Upper lobe of right lung (tissue), 1 donor: ENCODE results near the gene PCGF2. TPM values are rescaled to one million over a fixed set of nuclear protein-coding genes. Genes with fewer than 3 reads are reported as not detected.
A peak's percentile ranks its signal among the peaks of the same experiment; 100 is the strongest.

ENCODE experiments used
- ATAC-seq: fragments of 200-7000 bp; cut with Tn5 transposase; one replicate; pipeline ENCODE4 v1.9.1; 2020; ENCODE audit warnings: mild to moderate bottlenecking, moderate library complexity
- DNase-seq: peaks from one replicate; pipeline ENCODE4 v3.0.0-alpha.2; 2020
- H3K27ac ChIP-seq: fragments of 200-600 bp; one replicate; pipeline ENCODE4 v1.8.0; 2022
- H3K27me3 ChIP-seq: fragments of 200-600 bp; one replicate; pipeline ENCODE4 v1.8.0; 2022; ENCODE audit warnings: mild to moderate bottlenecking
- H3K36me3 ChIP-seq: fragments of 200-600 bp; one replicate; pipeline ENCODE4 v1.8.0; 2022
- H3K4me1 ChIP-seq: fragments of 200-600 bp; one replicate; pipeline ENCODE4 v1.8.0; 2022
- H3K4me3 ChIP-seq: fragments of 200-600 bp; one replicate; pipeline ENCODE4 v1.8.0; 2022; ENCODE audit warnings: mild to moderate bottlenecking
- H3K9me3 ChIP-seq: fragments of 200-600 bp; one replicate; pipeline ENCODE4 v1.8.0; 2022
- intact Hi-C: fragments of 100-400 bp; cut with DNase I; formaldehyde crosslinking; loops from one replicate; pipeline ENCODE4 v1.11.0; 2022
- total RNA-seq: library from RNA; stranded (reverse); fragmentation: NEBNext Ultra II Directional; extraction: Animal tissue kit (Norgen Biotek cat#: 25700); gene quantifications from one replicate; pipeline ENCODE4 v1.2.1, GENCODE V29; 2021
- TF ChIP-seq, protein P1 (sequence below): fragments of 200-600 bp; IDR thresholded peaks from one replicate; pipeline ENCODE4 v1.8.0; 2022; ENCODE audit warnings: antibody characterized with exemption
- donor health status: DM: no; HTN: yes; CAD: no; lungs with severe emphysema.

The PCGF2 gene
- total RNA-seq, 1 donor from 2014 or later = 59.1 TPM

DNA sequence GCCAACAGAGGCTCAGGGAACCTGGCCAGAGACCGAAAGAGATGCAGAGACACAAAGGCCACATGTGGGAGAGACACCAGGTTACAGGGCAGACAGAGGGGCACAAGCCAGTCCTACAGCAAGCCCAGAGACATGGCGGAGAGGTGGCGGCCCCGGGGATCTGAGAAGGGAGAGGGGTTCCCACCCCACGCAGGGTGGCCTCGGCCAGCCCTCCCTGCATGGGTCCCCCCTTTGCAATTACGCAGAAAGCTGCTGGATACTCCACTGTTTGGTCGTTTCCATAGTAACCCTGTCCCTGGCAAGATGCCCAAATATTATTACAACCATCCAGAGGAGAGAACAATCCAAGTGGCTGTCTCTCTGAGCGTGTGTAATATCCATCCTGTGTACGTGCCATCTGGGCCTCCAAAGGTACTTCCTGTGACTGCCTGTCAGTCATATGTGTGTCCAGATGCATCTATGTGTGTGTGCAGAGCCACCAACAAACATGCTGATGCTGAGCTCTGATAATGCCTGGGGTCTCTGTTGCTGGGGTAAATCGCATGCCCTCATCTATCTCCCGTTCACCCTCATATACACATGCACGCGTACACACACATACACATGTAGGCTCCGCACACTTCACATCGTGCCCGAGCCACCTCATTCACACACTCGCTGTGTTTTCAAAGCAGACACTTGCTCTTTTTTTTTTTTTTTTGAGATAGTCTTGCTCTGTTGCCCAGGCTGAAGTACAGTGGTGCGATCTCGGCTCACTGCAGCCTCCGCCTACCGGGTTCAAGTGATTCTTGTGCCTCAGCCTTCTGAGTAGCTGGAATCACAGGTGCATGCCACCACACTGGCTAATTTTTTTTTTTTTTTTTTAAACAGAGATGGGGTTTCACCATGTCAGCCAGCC lies 5.5 kb downstream of the PCGF2 start:
- DNase-seq (no peak), ATAC-seq (peak; percentile 19)
- H3K9me3 ChIP-seq = no peaks in the 10 kb centered on the region
- no peaks in the 10 kb centered on the region for H3K27me3 ChIP-seq
- intact Hi-C loops = no loop called here
- H3K27ac ChIP-seq = peak overlapping the region; percentile 85
- H3K36me3 ChIP-seq = peaks cover 14% of the 10 kb centered on the region
- TF ChIP-seq, protein P1, sequence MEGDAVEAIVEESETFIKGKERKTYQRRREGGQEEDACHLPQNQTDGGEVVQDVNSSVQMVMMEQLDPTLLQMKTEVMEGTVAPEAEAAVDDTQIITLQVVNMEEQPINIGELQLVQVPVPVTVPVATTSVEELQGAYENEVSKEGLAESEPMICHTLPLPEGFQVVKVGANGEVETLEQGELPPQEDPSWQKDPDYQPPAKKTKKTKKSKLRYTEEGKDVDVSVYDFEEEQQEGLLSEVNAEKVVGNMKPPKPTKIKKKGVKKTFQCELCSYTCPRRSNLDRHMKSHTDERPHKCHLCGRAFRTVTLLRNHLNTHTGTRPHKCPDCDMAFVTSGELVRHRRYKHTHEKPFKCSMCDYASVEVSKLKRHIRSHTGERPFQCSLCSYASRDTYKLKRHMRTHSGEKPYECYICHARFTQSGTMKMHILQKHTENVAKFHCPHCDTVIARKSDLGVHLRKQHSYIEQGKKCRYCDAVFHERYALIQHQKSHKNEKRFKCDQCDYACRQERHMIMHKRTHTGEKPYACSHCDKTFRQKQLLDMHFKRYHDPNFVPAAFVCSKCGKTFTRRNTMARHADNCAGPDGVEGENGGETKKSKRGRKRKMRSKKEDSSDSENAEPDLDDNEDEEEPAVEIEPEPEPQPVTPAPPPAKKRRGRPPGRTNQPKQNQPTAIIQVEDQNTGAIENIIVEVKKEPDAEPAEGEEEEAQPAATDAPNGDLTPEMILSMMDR = no peak
- H3K4me1 ChIP-seq = peaks cover 40% of the 10 kb centered on the region
- H3K4me3 ChIP-seq = no peak overlapping the region

DNA sequence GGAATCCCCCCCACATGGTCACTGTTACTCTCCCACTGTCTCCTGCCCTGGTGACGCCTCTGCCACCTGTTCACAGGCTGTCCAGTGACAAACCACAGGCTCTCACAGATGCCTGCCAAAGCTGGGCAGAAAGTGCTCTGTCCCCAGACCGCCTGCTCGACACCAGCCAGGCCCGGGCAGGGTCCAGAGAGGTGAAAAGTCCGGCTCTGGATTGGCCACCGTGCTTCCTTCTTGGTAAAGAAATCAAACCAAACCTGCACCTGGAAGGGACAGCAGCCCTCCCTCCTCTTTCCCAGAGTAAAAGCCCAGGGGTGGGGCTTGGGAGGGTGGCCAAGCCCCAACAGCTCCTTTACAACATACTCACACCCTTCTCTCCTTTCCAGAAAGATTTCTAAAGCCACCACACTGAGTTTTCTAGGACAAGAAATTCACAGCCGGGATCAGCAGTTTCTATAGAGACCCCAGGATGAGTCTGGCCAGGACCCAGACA lies 6.2 kb downstream of the PCGF2 start:
- peaks cover 14% of the 10 kb centered on the region for H3K36me3 ChIP-seq
- no peaks in the 10 kb centered on the region for H3K27me3 ChIP-seq
- H3K4me3 ChIP-seq = no peak overlapping the region
- ATAC-seq = peak; percentile 68
- TF ChIP-seq, protein P1 = no peak
- H3K4me1 ChIP-seq = peaks cover 38% of the 10 kb centered on the region
- peak overlapping the region; percentile 85 for H3K27ac ChIP-seq
- H3K9me3 ChIP-seq = no peaks in the 10 kb centered on the region
- intact Hi-C loops = no loop called here
- DNase-seq = peak; percentile 79

DNA sequence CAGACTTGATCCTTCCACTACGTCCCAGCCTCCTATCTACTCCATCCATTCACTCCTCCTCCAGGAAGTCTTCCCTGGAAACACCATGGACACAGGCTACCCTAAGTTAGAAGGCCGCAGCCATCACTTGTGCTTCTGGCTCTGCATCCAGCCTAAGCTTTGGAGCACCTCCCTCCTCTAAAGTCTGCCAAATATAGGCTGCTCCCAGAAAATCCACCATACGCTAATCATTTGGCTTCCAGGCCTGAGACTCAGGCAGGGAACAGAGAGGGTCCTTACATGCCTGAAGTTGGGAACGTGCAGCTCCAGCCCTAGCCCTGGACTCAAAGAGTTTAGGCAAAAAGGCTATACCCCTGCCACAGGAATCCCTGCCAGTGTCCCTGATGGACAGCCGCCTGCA lies 6.7 kb downstream of the PCGF2 start:
- H3K27me3 ChIP-seq = no peaks in the 10 kb centered on the region
- peak overlapping the region; percentile 85 for H3K27ac ChIP-seq
- ATAC-seq (no peak), DNase-seq (no peak)
- peaks cover 33% of the 10 kb centered on the region for H3K4me1 ChIP-seq
- no peaks in the 10 kb centered on the region for H3K9me3 ChIP-seq
- H3K36me3 ChIP-seq = peaks cover 19% of the 10 kb centered on the region
- intact Hi-C loops = no loop called here
- TF ChIP-seq, protein P1 = no peak
- H3K4me3 ChIP-seq = no peak overlapping the region

DNA sequence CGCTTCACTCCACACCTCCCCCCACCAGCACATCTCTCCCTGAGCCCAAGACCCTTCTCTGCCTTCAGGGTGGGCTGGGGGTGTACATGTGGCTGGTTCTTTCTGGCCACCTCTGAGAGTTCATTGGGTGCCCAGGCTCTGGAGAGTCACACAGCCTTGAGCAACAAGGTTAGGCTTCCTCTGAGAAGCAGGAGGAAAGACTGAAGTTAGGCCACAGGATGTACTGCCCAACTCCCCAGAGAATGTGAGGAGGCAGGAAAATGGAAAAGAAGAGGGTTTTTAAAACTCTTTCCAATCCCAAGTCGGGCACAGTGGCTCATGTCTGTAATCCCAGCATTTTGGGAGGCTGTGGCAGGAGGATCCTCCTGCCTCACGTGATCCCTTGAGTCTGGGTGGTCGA lies 7.3 kb downstream of the PCGF2 start:
- TF ChIP-seq, protein P1 = no peak
- Histone ChIP-seq H3K36me3 (peaks cover 26% of the 10 kb centered on the region), H3K4me3 (no peak overlapping the region), H3K27me3 (no peaks in the 10 kb centered on the region), H3K9me3 (no peaks in the 10 kb centered on the region), H3K27ac (no peak overlapping the region), H3K4me1 (peaks cover 29% of the 10 kb centered on the region)
- intact Hi-C loops = no loop called here
- ATAC-seq (no peak), DNase-seq (no peak)

DNA sequence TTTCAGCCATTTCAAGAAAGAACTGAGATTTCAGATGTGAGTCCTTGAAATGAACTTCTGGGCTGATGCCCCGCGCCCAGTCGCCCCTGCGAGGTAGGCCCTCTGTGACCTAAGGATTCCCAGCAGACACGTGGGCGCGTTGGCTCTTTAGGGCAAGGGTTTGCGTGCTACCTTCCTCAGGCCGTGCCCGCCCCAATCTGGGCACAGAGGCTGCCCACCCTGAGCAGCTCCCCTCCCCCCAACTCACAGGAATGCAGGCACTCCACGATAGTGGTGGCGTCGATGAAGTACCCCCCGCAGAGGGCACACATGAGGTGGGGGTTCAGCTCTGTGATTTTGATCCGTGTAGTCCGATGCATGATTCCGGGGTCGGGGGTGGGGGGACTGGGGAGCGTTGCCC lies 8.1 kb downstream of the PCGF2 start:
- Histone ChIP-seq H3K36me3 (peaks cover 31% of the 10 kb centered on the region), H3K27me3 (no peaks in the 10 kb centered on the region), H3K4me1 (peaks cover 28% of the 10 kb centered on the region), H3K4me3 (no peak overlapping the region), H3K9me3 (no peaks in the 10 kb centered on the region), H3K27ac (no peak overlapping the region)
- TF ChIP-seq, protein P1 = no peak
- ATAC-seq (no peak), DNase-seq (no peak)
- intact Hi-C loops = no loop called here
